Measurements from ENCODE around the gene MYL5. TPM values are rescaled to one million over a fixed set of nuclear protein-coding genes. Genes with fewer than 3 reads are reported as not detected.

The MYL5 gene
- total RNA-seq, 3 donors from 2014 or later: 26.1 to 52.5 (median 50.7) TPM

DNA sequence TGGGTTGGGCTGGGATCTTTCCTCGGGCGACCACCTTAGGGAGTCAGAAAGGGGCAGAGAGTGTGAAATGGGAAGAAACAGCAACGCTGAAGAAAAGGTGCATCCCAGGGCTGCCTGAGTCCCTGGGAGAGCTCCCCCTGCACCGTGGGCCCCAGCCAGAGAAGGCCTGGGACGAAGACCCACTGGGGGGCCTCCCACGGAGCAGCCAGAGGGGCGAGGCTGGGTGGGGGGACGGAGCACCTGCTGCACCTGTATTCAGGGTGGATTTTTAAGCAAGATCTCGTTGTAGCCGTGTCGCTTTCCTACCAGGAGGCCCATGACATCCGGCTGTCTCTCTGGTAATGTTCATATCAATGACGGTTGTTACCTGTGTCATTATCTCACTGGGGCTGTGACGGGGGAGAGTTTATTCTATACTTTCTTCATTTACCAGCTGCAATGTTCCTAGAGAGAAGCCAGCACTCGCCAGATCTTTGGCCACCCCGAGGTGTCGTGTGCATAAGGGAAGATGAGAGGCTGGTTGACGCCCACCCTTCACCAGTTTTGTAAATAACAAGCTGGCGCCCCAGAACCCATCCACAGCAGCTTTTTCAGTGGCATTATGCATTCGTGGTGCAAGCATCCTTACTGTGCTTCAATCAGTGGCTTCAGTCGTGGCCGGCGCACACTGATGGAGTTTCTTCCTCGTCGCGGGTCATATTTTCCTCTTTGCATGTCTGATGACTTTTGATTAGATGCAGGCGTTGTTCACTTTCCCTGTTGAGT is 25.7 kb downstream of the MYL5 start:
- Histone ChIP-seq H3K9me3 (no peaks in the 10 kb centered on the region), H3K36me3 (ENCODE audit: low read depth) (no peaks in the 10 kb centered on the region), H3K4me3 (no peak overlapping the region), H3K4me1 (ENCODE audit: low read depth) (no peaks in the 10 kb centered on the region)
- DNase-seq (no peak), ATAC-seq (no peak)
- intact Hi-C loops (cut with DNase I, micrococcal nuclease): no loop called here
- TF ChIP-seq CTCF (IDR thresholded peaks at IDR 0.05): no peak

- DNase-seq (no peak), ATAC-seq (no peak)
- no peak overlapping the region for H3K4me3 ChIP-seq
- intact Hi-C loops (cut with DNase I, micrococcal nuclease): no loop called here
- no peaks in the 10 kb centered on the region for H3K9me3 ChIP-seq
- no peak for TF ChIP-seq CTCF (IDR thresholded peaks at IDR 0.05)
- H3K4me1 ChIP-seq (ENCODE audit: low read depth): peaks cover 2% of the 10 kb centered on the region
- H3K36me3 ChIP-seq (ENCODE audit: low read depth): no peaks in the 10 kb centered on the region
These were observed 26.4 kb downstream of the MYL5 start for GRCh38 chr4:700587-701264.

DNA sequence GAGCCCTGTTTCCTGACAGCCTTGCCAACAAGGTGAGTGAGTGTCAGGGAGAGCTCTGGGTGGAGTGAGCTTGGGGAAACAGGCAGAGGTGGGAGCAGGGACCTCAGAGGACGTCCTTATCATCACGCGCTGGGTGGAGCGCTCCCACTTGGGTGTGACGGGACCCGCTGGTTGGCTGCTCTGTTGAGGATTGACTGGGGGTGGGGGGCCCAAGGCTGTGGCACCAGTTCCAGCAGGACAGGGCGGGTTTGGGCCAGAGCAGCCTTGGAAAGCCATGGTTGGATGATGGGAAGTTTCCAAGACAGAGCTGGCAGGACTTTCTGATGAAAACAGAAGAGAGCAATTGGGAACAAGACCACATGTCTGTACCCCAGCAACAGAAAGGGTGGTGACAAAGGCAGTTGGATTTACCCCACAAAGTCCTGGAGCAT is 28.3 kb downstream of the MYL5 start:
- Histone ChIP-seq H3K36me3 (ENCODE audit: low read depth) (no peaks in the 10 kb centered on the region), H3K9me3 (no peaks in the 10 kb centered on the region), H3K4me3 (no peak overlapping the region), H3K4me1 (ENCODE audit: low read depth) (peaks cover 9% of the 10 kb centered on the region)
- no peak for TF ChIP-seq CTCF (IDR thresholded peaks at IDR 0.05)
- DNase-seq: no peak
- intact Hi-C loops (cut with DNase I, micrococcal nuclease): no loop called here
- no peak for ATAC-seq

GRCh38 chr4:703336-704197 is 29.2 kb downstream of the MYL5 start:
- TF ChIP-seq CTCF (IDR thresholded peaks at IDR 0.05): no peak
- Histone ChIP-seq H3K4me1 (ENCODE audit: low read depth) (peaks cover 12% of the 10 kb centered on the region), H3K4me3 (no peak overlapping the region), H3K9me3 (no peaks in the 10 kb centered on the region), H3K36me3 (ENCODE audit: low read depth) (no peaks in the 10 kb centered on the region)
- intact Hi-C loops (cut with DNase I, micrococcal nuclease): no loop called here
- no peak for ATAC-seq
- no peak for DNase-seq

GRCh38 chr4:704198-704891 is 30.0 kb downstream of the MYL5 start:
- no peaks in the 10 kb centered on the region for H3K36me3 ChIP-seq (ENCODE audit: low read depth)
- H3K4me1 ChIP-seq (ENCODE audit: low read depth): peaks cover 16% of the 10 kb centered on the region
- intact Hi-C loops (cut with DNase I, micrococcal nuclease): no loop called here
- H3K4me3 ChIP-seq: no peak overlapping the region
- TF ChIP-seq CTCF (IDR thresholded peaks at IDR 0.05): no peak
- H3K9me3 ChIP-seq: no peaks in the 10 kb centered on the region
- ATAC-seq: no peak
- no peak for DNase-seq
